Smooth muscle cell (in vitro differentiated cells): Measurements from ENCODE around the gene MYCBP. TPM values are rescaled to one million over a fixed set of nuclear protein-coding genes. Genes with fewer than 3 reads are reported as not detected.
"Not testable (repeated sequence)": the region's sequence is repeated elsewhere in the genome, so short reads cannot be mapped to it uniquely, and the experiment has no call there.

Source experiments
- DNase-seq: peaks from one replicate; lab custom pipeline; 2025; ENCODE audit not compliant: unreplicated experiment; lab: John Stamatoyannopoulos, UW
- H2AFZ ChIP-seq: fragments of 200-600 bp; sonication (generic); 2 replicates; pipeline ENCODE4 v1.6.0; 2016; ENCODE audit warnings: antibody characterized with exemption, low read depth, mild to moderate bottlenecking
- H3F3A ChIP-seq: fragments of 200-600 bp; sonication (generic); 2 replicates; pipeline ENCODE4 v1.6.0; 2017; ENCODE audit warnings: antibody characterized with exemption, low read depth
- H3K27ac ChIP-seq: fragments of 200-600 bp; sonication (generic); 2 replicates; pipeline ENCODE4 v1.5.1; 2016; ENCODE audit warnings: low read depth, mild to moderate bottlenecking
- H3K27me3 ChIP-seq: fragments of 200-600 bp; sonication (generic); 2 replicates; pipeline ENCODE4 v1.6.1; 2016; ENCODE audit warnings: low read depth, mild to moderate bottlenecking
- H3K36me3 ChIP-seq: fragments of 200-600 bp; sonication (generic); 2 replicates; pipeline ENCODE4 v1.5.1; 2016; ENCODE audit warnings: low read depth
- H3K4me1 ChIP-seq: fragments of 200-600 bp; sonication (generic); 2 replicates; pipeline ENCODE4 v1.5.1; 2016; ENCODE audit warnings: low read depth
- H3K4me2 ChIP-seq: fragments of 200-600 bp; sonication (generic); 2 replicates; pipeline ENCODE4 v1.6.0; 2016; ENCODE audit warnings: mild to moderate bottlenecking
- H3K4me3 ChIP-seq: fragments of 200-600 bp; sonication (generic); 2 replicates; pipeline ENCODE4 v1.5.1; 2016; ENCODE audit warnings: mild to moderate bottlenecking
- H3K79me2 ChIP-seq: fragments of 200-600 bp; sonication (generic); 2 replicates; pipeline ENCODE4 v1.6.0; 2016; ENCODE audit warnings: low read depth, mild to moderate bottlenecking
- H3K9ac ChIP-seq: fragments of 200-600 bp; sonication (generic); 2 replicates; pipeline ENCODE4 v1.6.0; 2016; ENCODE audit warnings: low read depth
- H3K9me3 ChIP-seq: fragments of 200-600 bp; sonication (generic); replicated peaks from 2 replicates; pipeline ENCODE4 v1.5.1; 2016; ENCODE audit warnings: low read depth
- H4K20me1 ChIP-seq: fragments of 200-600 bp; sonication (generic); 2 replicates; pipeline ENCODE4 v1.6.0; 2016; ENCODE audit warnings: low read depth
- WGBS: methylation state at CpG from one replicate; pipeline ENCODE4 v1.1.7; 2016; ENCODE audit warnings: low lambda C conversion rate; 5-methylcytosine and 5-hydroxymethylcytosine counted together
- polyA plus RNA-seq: library from polyadenylated mRNA; unstranded; fragments of >200 nt; fragmentation: Nextera tagmentation; extraction: Ambion mirVana; gene quantifications from 2 replicates; pipeline ENCODE4 v1.2.1, GENCODE V29; 2016
- total RNA-seq: library from RNA; depleted of rRNA; stranded (reverse); fragments of >200 nt; gene quantifications from 2 replicates; pipeline ENCODE4 v1.2.3, GENCODE V29; 2014
- TF ChIP-seq, protein P1 (sequence below): fragments of 200-600 bp; sonication (generic); IDR thresholded peaks from 2 replicates; pipeline ENCODE4 v1.5.1; 2017; ENCODE audit warnings: borderline replicate concordance, mild to moderate bottlenecking, antibody characterized with exemption; ENCODE audit not compliant: insufficient read depth, poor library complexity, severe bottlenecking

MYCBP gene
- total and polyA plus RNA-seq, 2 experiments from 2014 or later = 17.1 to 44.0 TPM

DNA sequence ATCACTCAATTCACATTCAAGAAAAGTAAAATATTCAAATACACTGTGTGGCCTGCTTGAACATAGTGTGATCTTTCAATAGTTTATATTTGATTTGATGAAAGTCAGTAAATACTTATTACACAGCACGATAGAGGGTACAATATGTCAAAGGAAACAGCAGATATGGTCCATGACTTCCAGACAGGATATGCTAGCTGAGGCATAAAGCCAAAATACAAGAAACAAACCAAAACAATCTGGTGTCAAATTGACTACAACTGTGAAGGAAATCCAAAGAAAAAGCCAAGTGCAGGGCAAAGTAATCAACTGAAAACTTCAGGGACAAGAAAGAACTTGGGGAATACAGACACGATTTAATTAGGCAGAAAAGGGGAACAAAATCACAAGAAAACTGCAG, 32.9 kb downstream of the MYCBP start:
- Histone ChIP-seq H3F3A (peaks cover 3% of the 10 kb centered on the region), H4K20me1 (peaks cover 27% of the 10 kb centered on the region), H3K36me3 (peaks cover 10% of the 10 kb centered on the region), H3K79me2 (no peaks in the 10 kb centered on the region), H3K9me3 (no peaks in the 10 kb centered on the region), H3K9ac (no peak overlapping the region), H3K4me1 (no peaks in the 10 kb centered on the region), H3K27me3 (no peaks in the 10 kb centered on the region), H3K4me2 (no peak overlapping the region), H3K27ac (no peak overlapping the region), H3K4me3 (no peak overlapping the region), H2AFZ (no peak overlapping the region)
- TF ChIP-seq, protein P1, sequence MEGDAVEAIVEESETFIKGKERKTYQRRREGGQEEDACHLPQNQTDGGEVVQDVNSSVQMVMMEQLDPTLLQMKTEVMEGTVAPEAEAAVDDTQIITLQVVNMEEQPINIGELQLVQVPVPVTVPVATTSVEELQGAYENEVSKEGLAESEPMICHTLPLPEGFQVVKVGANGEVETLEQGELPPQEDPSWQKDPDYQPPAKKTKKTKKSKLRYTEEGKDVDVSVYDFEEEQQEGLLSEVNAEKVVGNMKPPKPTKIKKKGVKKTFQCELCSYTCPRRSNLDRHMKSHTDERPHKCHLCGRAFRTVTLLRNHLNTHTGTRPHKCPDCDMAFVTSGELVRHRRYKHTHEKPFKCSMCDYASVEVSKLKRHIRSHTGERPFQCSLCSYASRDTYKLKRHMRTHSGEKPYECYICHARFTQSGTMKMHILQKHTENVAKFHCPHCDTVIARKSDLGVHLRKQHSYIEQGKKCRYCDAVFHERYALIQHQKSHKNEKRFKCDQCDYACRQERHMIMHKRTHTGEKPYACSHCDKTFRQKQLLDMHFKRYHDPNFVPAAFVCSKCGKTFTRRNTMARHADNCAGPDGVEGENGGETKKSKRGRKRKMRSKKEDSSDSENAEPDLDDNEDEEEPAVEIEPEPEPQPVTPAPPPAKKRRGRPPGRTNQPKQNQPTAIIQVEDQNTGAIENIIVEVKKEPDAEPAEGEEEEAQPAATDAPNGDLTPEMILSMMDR = no peak
- WGBS = 96% methylated on average over 2 of the region's 2 CpGs
- DNase-seq = no peak

DNA sequence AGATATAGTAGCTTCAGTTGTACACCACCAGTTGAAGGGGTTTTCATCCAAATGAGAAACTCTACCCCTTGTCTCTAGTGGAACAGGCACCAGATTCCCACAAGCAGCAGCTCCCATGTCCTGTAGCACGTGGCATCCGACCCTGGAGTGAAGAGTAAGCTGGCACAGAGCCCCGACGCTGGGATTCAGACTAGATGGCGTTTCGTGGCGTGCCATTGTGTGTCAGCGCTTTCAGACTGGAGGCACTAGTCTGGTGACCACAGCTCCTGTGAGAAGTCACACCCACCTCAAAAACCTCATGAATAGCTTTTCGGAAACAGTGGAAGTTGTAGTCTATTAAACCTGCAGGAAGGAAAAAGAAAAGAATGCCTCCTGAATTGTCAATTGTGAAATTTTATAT, 33.8 kb downstream of the MYCBP start:
- Histone ChIP-seq H3K9me3 (no peaks in the 10 kb centered on the region), H3K27ac (no peak overlapping the region), H3K9ac (no peak overlapping the region), H3F3A (peaks cover 3% of the 10 kb centered on the region), H3K79me2 (no peaks in the 10 kb centered on the region), H3K27me3 (no peaks in the 10 kb centered on the region), H2AFZ (no peak overlapping the region), H3K4me2 (no peak overlapping the region), H3K4me3 (no peak overlapping the region), H3K36me3 (peaks cover 7% of the 10 kb centered on the region), H4K20me1 (peaks cover 27% of the 10 kb centered on the region), H3K4me1 (no peaks in the 10 kb centered on the region)
- 96% methylated on average over 9 of the region's 9 CpGs for WGBS
- TF ChIP-seq, protein P1 = no peak
- no peak for DNase-seq

DNA sequence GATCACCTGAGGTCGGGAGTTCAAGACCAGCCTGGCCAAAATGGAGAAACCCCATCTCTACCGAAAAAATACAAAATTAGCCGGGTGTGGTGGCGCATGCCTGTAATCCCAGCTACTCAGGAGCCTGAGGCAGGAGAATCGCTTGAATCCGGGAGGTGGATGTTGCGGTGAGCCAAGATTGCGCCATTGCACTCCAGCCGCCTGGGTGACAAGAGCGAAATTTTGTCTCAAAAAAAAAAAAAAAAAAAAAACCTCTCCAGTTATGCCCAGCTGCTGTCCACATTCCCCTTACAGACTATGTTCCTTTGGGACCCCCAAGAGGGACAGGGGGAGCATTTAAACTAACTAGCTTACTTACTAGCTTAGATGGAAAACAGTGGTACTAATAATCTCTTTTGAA, 36.8 kb downstream of the MYCBP start:
- not testable (repeated sequence) for H3F3A ChIP-seq, H3K4me1 ChIP-seq, H4K20me1 ChIP-seq, H3K36me3 ChIP-seq, H3K9ac ChIP-seq, H3K27me3 ChIP-seq, H2AFZ ChIP-seq, H3K9me3 ChIP-seq, H3K4me3 ChIP-seq, DNase-seq, H3K79me2 ChIP-seq, H3K27ac ChIP-seq, H3K4me2 ChIP-seq
- 95% methylated on average over 10 of the region's 10 CpGs for WGBS

DNA sequence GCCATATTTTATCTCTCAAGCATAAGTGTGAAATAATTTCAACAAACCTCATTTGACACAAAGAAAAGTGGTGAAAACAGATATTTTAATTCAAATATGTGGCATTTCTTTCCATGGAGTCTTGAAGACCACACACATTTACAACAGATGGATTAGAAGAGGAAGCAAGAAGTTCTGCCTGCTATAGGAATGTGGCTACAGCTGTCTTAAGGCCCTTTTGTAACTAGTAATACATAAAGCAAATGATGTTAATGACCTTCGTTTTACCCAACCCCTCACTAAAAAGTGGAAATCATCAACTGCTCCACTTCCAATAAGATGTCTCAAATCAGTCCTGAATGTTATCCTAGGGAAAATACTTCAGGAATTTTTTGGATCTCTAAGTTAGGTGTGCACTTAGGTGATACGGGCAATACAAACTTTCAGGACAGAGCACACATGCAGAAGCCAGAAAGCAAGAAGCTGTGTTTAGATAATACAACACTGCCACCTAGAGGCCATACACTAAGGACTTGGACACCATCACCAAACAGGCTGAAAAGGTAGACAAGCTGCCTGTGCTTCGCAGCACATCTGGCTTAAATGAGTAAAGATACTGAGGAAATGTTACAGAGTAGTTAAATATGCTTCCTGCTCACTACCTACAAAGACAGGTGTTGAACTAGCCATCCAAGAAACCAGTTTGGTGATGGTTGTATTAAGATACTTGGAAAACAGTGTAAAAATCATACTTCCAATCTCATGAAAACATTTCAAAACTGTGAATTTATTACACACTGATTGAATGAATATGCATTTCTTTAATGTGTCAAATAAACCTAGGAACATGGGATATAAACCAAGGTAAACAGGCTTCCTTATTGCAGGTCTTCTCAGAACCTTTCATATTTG, 38.0 kb downstream of the MYCBP start:
- H3K9me3 ChIP-seq = no peaks in the 10 kb centered on the region
- H3K27me3 ChIP-seq = peaks cover 13% of the 10 kb centered on the region
- WGBS = 52% methylated on average over 3 of the region's 3 CpGs

More for the DNA sequence above, 38.0 kb downstream of the MYCBP start:
- DNase-seq = no peak
- H3K36me3 ChIP-seq = peaks cover 5% of the 10 kb centered on the region
- peaks cover 3% of the 10 kb centered on the region for H4K20me1 ChIP-seq
- no peaks in the 10 kb centered on the region for H3K4me1 ChIP-seq
- H3K4me2 ChIP-seq = no peak overlapping the region
- no peak overlapping the region for H3K9ac ChIP-seq
- H3K79me2 ChIP-seq = no peaks in the 10 kb centered on the region
- H2AFZ ChIP-seq = no peak overlapping the region
- H3K27ac ChIP-seq = no peak overlapping the region
- TF ChIP-seq, protein P1 = peak; percentile 85
- no peak overlapping the region for H3K4me3 ChIP-seq
- H3F3A ChIP-seq = peaks cover 3% of the 10 kb centered on the region
